IMR-90 (cell line): Measurements from ENCODE around the gene TACR2.

Experiments
- RAD21 ChIP-seq: IDR thresholded peaks from 2 replicates; pipeline ENCODE4 v1.6.1; 2012; ENCODE audit warnings: low read length, improper control_type of control experiment
- TF ChIP-seq, protein P1 (sequence below): conservative IDR thresholded peaks from 2 replicates; pipeline ENCODE4 v1.5.1; 2012; ENCODE audit warnings: mild to moderate bottlenecking, low read depth, low read length, improper control_type of control experiment

- TF ChIP-seq, protein P1, sequence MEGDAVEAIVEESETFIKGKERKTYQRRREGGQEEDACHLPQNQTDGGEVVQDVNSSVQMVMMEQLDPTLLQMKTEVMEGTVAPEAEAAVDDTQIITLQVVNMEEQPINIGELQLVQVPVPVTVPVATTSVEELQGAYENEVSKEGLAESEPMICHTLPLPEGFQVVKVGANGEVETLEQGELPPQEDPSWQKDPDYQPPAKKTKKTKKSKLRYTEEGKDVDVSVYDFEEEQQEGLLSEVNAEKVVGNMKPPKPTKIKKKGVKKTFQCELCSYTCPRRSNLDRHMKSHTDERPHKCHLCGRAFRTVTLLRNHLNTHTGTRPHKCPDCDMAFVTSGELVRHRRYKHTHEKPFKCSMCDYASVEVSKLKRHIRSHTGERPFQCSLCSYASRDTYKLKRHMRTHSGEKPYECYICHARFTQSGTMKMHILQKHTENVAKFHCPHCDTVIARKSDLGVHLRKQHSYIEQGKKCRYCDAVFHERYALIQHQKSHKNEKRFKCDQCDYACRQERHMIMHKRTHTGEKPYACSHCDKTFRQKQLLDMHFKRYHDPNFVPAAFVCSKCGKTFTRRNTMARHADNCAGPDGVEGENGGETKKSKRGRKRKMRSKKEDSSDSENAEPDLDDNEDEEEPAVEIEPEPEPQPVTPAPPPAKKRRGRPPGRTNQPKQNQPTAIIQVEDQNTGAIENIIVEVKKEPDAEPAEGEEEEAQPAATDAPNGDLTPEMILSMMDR, result no peak
- TF ChIP-seq RAD21, result no peak
Measured at GRCh38 chr10:69409176-69409495, 7.6 kb downstream of the TACR2 start.
